HG03571 (cell line): ENCODE data around the gene ZNF667.

Source experiments
- ATAC-seq: cut with Tn5 transposase; IDR thresholded peaks from one replicate; pipeline ENCODE4 v1.9.1; 2021; ENCODE audit not compliant: unreplicated experiment

ZNF667 gene

GRCh38 chr19:56393119-56394012 lies 83.8 kb downstream of the ZNF667 start, which contains the start of gene ZNF582:
ZNF582 (minus strand) TSS chr19:56393534; CDS start chr19:56391752, 1,782 bp downstream.
- ATAC-seq, result peak; percentile 87
